ENCODE data around the gene OR2V2. TPM values are rescaled to one million over a fixed set of nuclear protein-coding genes. Genes with fewer than 3 reads are reported as not detected.

OR2V2 gene
- total RNA-seq, 1 experiment from 2014 or later: not detected

DNA sequence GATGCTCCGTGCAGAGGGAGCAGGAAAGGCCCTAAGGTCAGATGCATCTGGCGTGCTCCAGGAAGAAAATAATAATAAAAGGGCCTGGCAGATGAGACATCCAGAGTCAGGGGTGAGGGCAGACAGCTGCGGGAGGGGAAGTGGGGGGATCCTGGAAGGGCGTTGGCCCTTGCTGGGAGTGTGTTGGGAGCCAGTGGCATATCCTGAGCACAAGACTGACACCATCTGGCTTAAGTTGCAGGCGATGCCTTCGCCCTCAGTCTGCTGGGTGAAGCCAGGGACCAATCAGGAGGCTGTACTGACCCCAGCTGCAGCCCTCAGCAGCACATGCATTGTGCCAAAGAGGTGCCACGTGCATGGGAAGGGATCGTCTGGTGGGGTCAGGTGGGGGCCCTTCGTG, 3.8 kb downstream of the OR2V2 start:
- Histone ChIP-seq H3K4me2 (ENCODE audit: low read length) (peak overlapping the region; percentile 83), H3K27me3 (ENCODE audit: low read length) (no peaks in the 10 kb centered on the region), H3K27ac (ENCODE audit: low read length) (peak overlapping the region; percentile 95), H2AFZ (ENCODE audit: low read length) (no peak overlapping the region), H3K9me2 (replicated peaks; ENCODE audit: low read length) (no peaks in the 10 kb centered on the region), H3K9ac (ENCODE audit: low read length) (peak overlapping the region; percentile 55), H3K4me1 (ENCODE audit: insufficient read depth, low read length) (peaks cover 55% of the 10 kb centered on the region), H3F3A (ENCODE audit: low read length, unreplicated experiment) (peaks cover 12% of the 10 kb centered on the region), H3K4me3 (ENCODE audit: low read length) (no peak overlapping the region), H3K9me3 (ENCODE audit: low read length) (no peaks in the 10 kb centered on the region), H3K79me2 (ENCODE audit: low read length) (no peaks in the 10 kb centered on the region), H4K20me1 (ENCODE audit: low read length) (no peaks in the 10 kb centered on the region), H3K36me3 (ENCODE audit: low read depth, low read length) (no peaks in the 10 kb centered on the region)
- POLR2A ChIA-PET (ENCODE audit: unreplicated experiment): no interaction called here
- CTCF ChIA-PET: interaction anchor here (0.6 kb wide), 1 partner anchor 43 kb away, joined by 3 read pairs; no protein-coding TSS in a partner anchor
- BruUV-seq (replicated peaks): no TSS peak
- TF ChIP-seq, protein P1, sequence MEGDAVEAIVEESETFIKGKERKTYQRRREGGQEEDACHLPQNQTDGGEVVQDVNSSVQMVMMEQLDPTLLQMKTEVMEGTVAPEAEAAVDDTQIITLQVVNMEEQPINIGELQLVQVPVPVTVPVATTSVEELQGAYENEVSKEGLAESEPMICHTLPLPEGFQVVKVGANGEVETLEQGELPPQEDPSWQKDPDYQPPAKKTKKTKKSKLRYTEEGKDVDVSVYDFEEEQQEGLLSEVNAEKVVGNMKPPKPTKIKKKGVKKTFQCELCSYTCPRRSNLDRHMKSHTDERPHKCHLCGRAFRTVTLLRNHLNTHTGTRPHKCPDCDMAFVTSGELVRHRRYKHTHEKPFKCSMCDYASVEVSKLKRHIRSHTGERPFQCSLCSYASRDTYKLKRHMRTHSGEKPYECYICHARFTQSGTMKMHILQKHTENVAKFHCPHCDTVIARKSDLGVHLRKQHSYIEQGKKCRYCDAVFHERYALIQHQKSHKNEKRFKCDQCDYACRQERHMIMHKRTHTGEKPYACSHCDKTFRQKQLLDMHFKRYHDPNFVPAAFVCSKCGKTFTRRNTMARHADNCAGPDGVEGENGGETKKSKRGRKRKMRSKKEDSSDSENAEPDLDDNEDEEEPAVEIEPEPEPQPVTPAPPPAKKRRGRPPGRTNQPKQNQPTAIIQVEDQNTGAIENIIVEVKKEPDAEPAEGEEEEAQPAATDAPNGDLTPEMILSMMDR (conservative IDR thresholded peaks at IDR 0.05; ENCODE audit: low read depth, low read length): peak; percentile 46; the same call in 1 of the 2 replicates
- TF ChIP-seq EZH2phosphoT487 (IDR thresholded peaks at IDR 0.05; ENCODE audit: borderline replicate concordance, low read length): no peak
- DNase-seq (peak; percentile 64), ATAC-seq (peak; percentile 58)
- intact Hi-C loops (cut with micrococcal nuclease): loop anchor here (5.0 kb wide), 1 partner anchor 109 kb away; the partner anchor contains the start of gene BTNL9

DNA sequence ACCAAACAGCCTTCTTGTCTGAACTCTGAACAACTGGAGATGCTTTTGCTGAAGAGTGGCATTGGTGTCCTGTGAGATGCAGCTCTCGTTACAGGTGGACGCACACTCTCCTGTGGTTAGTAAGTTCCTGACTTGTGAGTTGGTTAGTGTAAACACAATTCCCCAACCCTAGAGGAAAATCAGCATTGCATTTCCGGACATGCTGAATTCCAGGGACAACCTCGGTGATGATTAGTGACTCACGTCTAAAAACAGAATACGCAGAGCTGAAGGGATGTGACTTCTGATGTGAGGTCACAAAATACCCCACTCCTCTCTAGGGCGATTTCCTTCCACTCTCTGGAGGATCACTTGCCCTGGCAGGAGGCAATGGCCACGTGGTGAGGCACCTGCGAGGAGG, 5.0 kb downstream of the OR2V2 start:
- DNase-seq: peak; percentile 98
- H3K4me2 ChIP-seq (ENCODE audit: low read length): peak overlapping the region; percentile 83
- no peaks in the 10 kb centered on the region for H4K20me1 ChIP-seq (ENCODE audit: low read length)
- H3K9ac ChIP-seq (ENCODE audit: low read length): peak overlapping the region; percentile 68
- POLR2A ChIA-PET (ENCODE audit: unreplicated experiment): no interaction called here
- intact Hi-C loops (cut with micrococcal nuclease): loop anchor here (1.0 to 5.0 kb wide), 4 partner anchors 19 to 292 kb away; partner anchors contain the start of genes BTNL9 and ZFP62
- H3K79me2 ChIP-seq (ENCODE audit: low read length): no peaks in the 10 kb centered on the region
- no peaks in the 10 kb centered on the region for H3K9me3 ChIP-seq (ENCODE audit: low read length)
- CTCF ChIA-PET: no interaction called here
- no peaks in the 10 kb centered on the region for H3K9me2 ChIP-seq (replicated peaks; ENCODE audit: low read length)
- H3K36me3 ChIP-seq (ENCODE audit: low read depth, low read length): no peaks in the 10 kb centered on the region
- TF ChIP-seq, protein P1 (conservative IDR thresholded peaks at IDR 0.05; ENCODE audit: low read depth, low read length): no peak
- no peak for TF ChIP-seq EZH2phosphoT487 (IDR thresholded peaks at IDR 0.05; ENCODE audit: borderline replicate concordance, low read length)
- TF ChIP-seq EZH2 (IDR thresholded peaks at IDR 0.05; ENCODE audit: low read length, unreplicated experiment): no peak
- H3K4me1 ChIP-seq (ENCODE audit: insufficient read depth, low read length): peaks cover 55% of the 10 kb centered on the region
- no TSS peak for BruUV-seq (replicated peaks)
- peak overlapping the region; percentile 41 for H2AFZ ChIP-seq (ENCODE audit: low read length)
- H3K27ac ChIP-seq (ENCODE audit: low read length): peak overlapping the region; percentile 95
- no peaks in the 10 kb centered on the region for H3K27me3 ChIP-seq (ENCODE audit: low read length)
- peaks cover 12% of the 10 kb centered on the region for H3F3A ChIP-seq (ENCODE audit: low read length, unreplicated experiment)
- ATAC-seq: peak; percentile 90
- peak overlapping the region; percentile 52 for H3K4me3 ChIP-seq (ENCODE audit: low read length)

DNA sequence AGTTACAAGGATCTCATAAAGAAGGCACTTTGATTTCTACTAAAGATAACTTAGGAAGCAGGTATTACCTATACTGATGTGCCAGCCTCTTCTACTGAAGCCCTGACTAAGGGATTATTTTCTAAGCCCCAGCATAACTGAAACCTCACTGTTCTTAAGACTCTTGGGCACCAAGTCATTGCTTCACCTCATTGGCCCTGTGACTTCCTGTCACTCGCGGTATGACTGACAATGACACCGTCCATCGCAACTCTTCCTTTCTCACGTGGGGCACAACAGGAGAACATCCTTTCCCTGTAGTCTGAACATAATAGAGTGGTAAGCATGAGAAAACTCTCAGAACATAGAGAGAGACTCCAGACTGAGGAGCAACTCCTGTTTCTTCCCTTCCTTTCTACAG, 6.4 kb downstream of the OR2V2 start:
- Histone ChIP-seq H3F3A (ENCODE audit: low read length, unreplicated experiment) (peaks cover 12% of the 10 kb centered on the region), H3K27me3 (ENCODE audit: low read length) (no peaks in the 10 kb centered on the region), H3K36me3 (ENCODE audit: low read depth, low read length) (no peaks in the 10 kb centered on the region), H3K4me2 (ENCODE audit: low read length) (peak overlapping the region; percentile 45), H2AFZ (ENCODE audit: low read length) (peak overlapping the region; percentile 4; the same call in 1 of the 2 replicates), H3K4me3 (ENCODE audit: low read length) (no peak overlapping the region), H3K9me2 (replicated peaks; ENCODE audit: low read length) (no peaks in the 10 kb centered on the region), H3K79me2 (ENCODE audit: low read length) (no peaks in the 10 kb centered on the region), H3K9ac (ENCODE audit: low read length) (peak overlapping the region; percentile 13; the same call in 1 of the 2 replicates), H3K4me1 (ENCODE audit: insufficient read depth, low read length) (peaks cover 52% of the 10 kb centered on the region), H4K20me1 (ENCODE audit: low read length) (no peaks in the 10 kb centered on the region), H3K9me3 (ENCODE audit: low read length) (no peaks in the 10 kb centered on the region), H3K27ac (ENCODE audit: low read length) (peak overlapping the region; percentile 95)
- peak; percentile 84 for DNase-seq
- POLR2A ChIA-PET (ENCODE audit: unreplicated experiment): no interaction called here
- intact Hi-C loops (cut with micrococcal nuclease): loop anchor here (2.0 to 5.0 kb wide), 2 partner anchors 112 to 293 kb away; partner anchors contain the start of genes BTNL9 and ZFP62
- no TSS peak for BruUV-seq (replicated peaks)
- TF ChIP-seq EZH2phosphoT487 (IDR thresholded peaks at IDR 0.05; ENCODE audit: borderline replicate concordance, low read length) (no peak), EZH2 (IDR thresholded peaks at IDR 0.05; ENCODE audit: low read length, unreplicated experiment) (no peak)
- TF ChIP-seq, protein P1 (conservative IDR thresholded peaks at IDR 0.05; ENCODE audit: low read depth, low read length): no peak
- CTCF ChIA-PET: no interaction called here
- ATAC-seq: peak; percentile 17
